ENCODE results near the gene RAB11FIP4.

Gene RAB11FIP4

GRCh38 chr17:31509805-31510177, 118.3 kb downstream of the RAB11FIP4 start:
- DNase-seq, result no peak

- DNase-seq, result no peak
These were observed 119.1 kb downstream of the RAB11FIP4 start for GRCh38 chr17:31510308-31511194.

- DNase-seq, result no peak
These were observed 119.7 kb downstream of the RAB11FIP4 start for GRCh38 chr17:31511195-31511578.

GRCh38 chr17:31511580-31511979, 120.1 kb downstream of the RAB11FIP4 start:
- no peak for DNase-seq

GRCh38 chr17:31512104-31512740, 120.7 kb downstream of the RAB11FIP4 start:
- no peak for DNase-seq

GRCh38 chr17:31512796-31513195, 121.3 kb downstream of the RAB11FIP4 start:
- no peak for DNase-seq

GRCh38 chr17:31513731-31514427, 122.4 kb downstream of the RAB11FIP4 start:
- no peak for DNase-seq

GRCh38 chr17:31515267-31515666, 123.8 kb downstream of the RAB11FIP4 start:
- no peak for DNase-seq

GRCh38 chr17:31517524-31517923, 126.0 kb downstream of the RAB11FIP4 start:
- DNase-seq, result no peak

GRCh38 chr17:31518478-31518877, 127.0 kb downstream of the RAB11FIP4 start:
- no peak for DNase-seq

GRCh38 chr17:31521632-31522283, 130.3 kb downstream of the RAB11FIP4 start:
- DNase-seq, result no peak

- DNase-seq, result no peak
These were observed 130.9 kb downstream of the RAB11FIP4 start for GRCh38 chr17:31522284-31522931.

GRCh38 chr17:31522987-31523495, 131.6 kb downstream of the RAB11FIP4 start:
- no peak for DNase-seq

GRCh38 chr17:31523862-31524730, 132.6 kb downstream of the RAB11FIP4 start:
- no peak for DNase-seq

GRCh38 chr17:31524926-31525800, 133.7 kb downstream of the RAB11FIP4 start:
- peak; percentile 96 for DNase-seq

- DNase-seq, result no peak
These were observed 134.5 kb downstream of the RAB11FIP4 start for GRCh38 chr17:31525801-31526549.

GRCh38 chr17:31527606-31528005, 136.1 kb downstream of the RAB11FIP4 start:
- DNase-seq, result no peak

- no peak for DNase-seq
These were observed 136.9 kb downstream of the RAB11FIP4 start for GRCh38 chr17:31528291-31528874.

GRCh38 chr17:31529841-31530251, 138.4 kb downstream of the RAB11FIP4 start:
- no peak for DNase-seq

Measured in stimulated activated CD4-positive, alpha-beta T cell treated with anti-CD3 and anti-CD28 coated beads, Interleukin-12 subunit alpha, Interleukin-12 subunit beta, amount 100 ng/mL, for 4 hours (primary cell).